Tibial artery (tissue), 4 donors: ENCODE data around the gene TRPV3.
A peak's percentile ranks its signal among the peaks of the same experiment; 100 is the strongest.
"Not testable (repeated sequence)": the region's sequence is repeated elsewhere in the genome, so short reads cannot be mapped to it uniquely, and the experiment has no call there.

Experiments used
- DNase-seq, 2 donors: peaks; one replicate each; pipeline ENCODE4 v3.0.0-alpha.2; 2019
- H3K27ac ChIP-seq, 2 donors: fragments of 200-600 bp; sonication (generic) in 1 of 2; 1 replicate in 1 of 2; 2 replicates in 1 of 2; pipeline ENCODE4 v1.5.1; 2018 to 2019; ENCODE audit warnings: mild to moderate bottlenecking in 1 of 2
- H3K27me3 ChIP-seq, 2 donors: fragments of 200-600 bp; sonication (generic) in 1 of 2; one replicate each; pipeline versions ENCODE4 v1.5.1 to v1.6.0; 2016 to 2019
- H3K36me3 ChIP-seq, 3 donors: fragments of 200-600 bp; sonication (generic) in 2 of 3; one replicate each; pipeline ENCODE4 v1.5.1; 2016 to 2019; ENCODE audit warnings: mild to moderate bottlenecking in 2 of 3
- H3K4me1 ChIP-seq, 4 donors: fragments of 200-600 bp; sonication (generic) in 2 of 4; 1 replicate in 3 of 4; 2 replicates in 1 of 4; pipeline ENCODE4 v1.5.1; 2016 to 2019
- H3K4me3 ChIP-seq, 2 donors: fragments of 200-600 bp; sonication (generic) in 1 of 2; 1 replicate in 1 of 2; 2 replicates in 1 of 2; pipeline ENCODE4 v1.5.1; 2018 to 2019; ENCODE audit warnings: mild to moderate bottlenecking in 2 of 2
- H3K9me3 ChIP-seq, 3 donors: fragments of 200-600 bp; sonication (generic) in 1 of 3; one replicate each; pipeline ENCODE4 v1.5.1; 2016 to 2019
- intact Hi-C: fragments of 100-400 bp; cut with DNase I; formaldehyde crosslinking; loops from one replicate; pipeline ENCODE4 v1.15.0; 2023; ENCODE audit warnings: low total_unique reads
- TF ChIP-seq, protein P1 (sequence below), 2 experiments: fragments of 200-600 bp in 1 of 2; fragments of 450-650 bp in 1 of 2; IDR thresholded peaks; one replicate each; pipeline ENCODE4 v1.5.1; 2017 to 2019; ENCODE audit warnings: antibody characterized with exemption in 2 of 2, mild to moderate bottlenecking in 1 of 2, moderate library complexity in 1 of 2

Gene TRPV3

DNA sequence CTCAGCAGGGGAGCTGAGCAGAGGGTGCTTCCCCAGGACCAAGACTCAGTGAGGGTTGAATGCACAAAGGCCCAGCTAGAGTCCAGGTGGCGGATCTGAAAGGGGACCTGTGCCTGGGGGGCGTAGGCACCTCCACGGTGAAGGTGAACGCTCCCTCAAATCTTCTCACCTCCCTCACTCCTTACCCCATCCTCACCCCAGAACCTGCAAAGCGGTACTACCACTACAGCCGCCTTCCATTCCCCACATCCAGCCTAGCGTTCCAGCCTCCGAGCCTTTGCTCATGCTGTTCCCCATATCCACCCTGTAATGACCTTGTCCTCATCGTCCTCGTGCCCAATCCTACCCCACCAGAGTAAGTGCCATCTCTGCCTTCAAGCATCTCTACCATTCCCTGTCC, 30.6 kb downstream of the TRPV3 start:
- peak in 1 of 2 donors; percentile 53 for DNase-seq

DNA sequence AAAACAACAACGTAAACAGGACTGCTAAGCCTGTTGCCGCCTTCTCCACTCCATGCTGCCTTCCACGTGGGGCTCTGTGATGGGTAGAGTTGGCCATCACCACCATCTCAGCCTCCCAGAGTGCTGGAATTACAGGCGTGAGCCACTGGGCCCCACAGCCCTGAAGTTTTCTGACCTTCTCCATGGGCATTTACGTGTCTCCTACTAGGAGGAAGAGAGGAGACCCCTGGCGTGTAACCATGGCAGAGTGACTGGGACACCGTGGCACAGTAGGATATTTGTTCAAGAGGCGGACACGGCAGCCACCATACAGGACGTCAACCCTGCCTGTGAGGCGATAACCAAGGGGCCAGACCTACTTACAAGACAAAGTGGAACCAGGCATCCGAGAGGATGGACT, 31.1 kb downstream of the TRPV3 start:
- Histone ChIP-seq H3K4me3 (no peak overlapping the region), H3K27me3 (peaks cover 0 to 24% of the 10 kb centered on the region in 2 donors), H3K27ac (no peak overlapping the region), H3K4me1 (no peaks in the 10 kb centered on the region), H3K36me3 (no peaks in the 10 kb centered on the region), H3K9me3 (no peaks in the 10 kb centered on the region)
- TF ChIP-seq, protein P1, sequence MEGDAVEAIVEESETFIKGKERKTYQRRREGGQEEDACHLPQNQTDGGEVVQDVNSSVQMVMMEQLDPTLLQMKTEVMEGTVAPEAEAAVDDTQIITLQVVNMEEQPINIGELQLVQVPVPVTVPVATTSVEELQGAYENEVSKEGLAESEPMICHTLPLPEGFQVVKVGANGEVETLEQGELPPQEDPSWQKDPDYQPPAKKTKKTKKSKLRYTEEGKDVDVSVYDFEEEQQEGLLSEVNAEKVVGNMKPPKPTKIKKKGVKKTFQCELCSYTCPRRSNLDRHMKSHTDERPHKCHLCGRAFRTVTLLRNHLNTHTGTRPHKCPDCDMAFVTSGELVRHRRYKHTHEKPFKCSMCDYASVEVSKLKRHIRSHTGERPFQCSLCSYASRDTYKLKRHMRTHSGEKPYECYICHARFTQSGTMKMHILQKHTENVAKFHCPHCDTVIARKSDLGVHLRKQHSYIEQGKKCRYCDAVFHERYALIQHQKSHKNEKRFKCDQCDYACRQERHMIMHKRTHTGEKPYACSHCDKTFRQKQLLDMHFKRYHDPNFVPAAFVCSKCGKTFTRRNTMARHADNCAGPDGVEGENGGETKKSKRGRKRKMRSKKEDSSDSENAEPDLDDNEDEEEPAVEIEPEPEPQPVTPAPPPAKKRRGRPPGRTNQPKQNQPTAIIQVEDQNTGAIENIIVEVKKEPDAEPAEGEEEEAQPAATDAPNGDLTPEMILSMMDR (IDR thresholded peaks at IDR 0.05) = no peak
- no peak for DNase-seq
- intact Hi-C loops = no loop called here

More for the DNA sequence above, 30.6 kb downstream of the TRPV3 start:
- intact Hi-C loops = no loop called here
- Histone ChIP-seq H3K36me3 (no peaks in the 10 kb centered on the region), H3K4me1 (no peaks in the 10 kb centered on the region), H3K9me3 (no peaks in the 10 kb centered on the region), H3K27ac (no peak overlapping the region), H3K27me3 (peaks cover 0 to 28% of the 10 kb centered on the region in 2 donors), H3K4me3 (no peak overlapping the region)
- TF ChIP-seq, protein P1 (IDR thresholded peaks at IDR 0.05) = no peak

DNA sequence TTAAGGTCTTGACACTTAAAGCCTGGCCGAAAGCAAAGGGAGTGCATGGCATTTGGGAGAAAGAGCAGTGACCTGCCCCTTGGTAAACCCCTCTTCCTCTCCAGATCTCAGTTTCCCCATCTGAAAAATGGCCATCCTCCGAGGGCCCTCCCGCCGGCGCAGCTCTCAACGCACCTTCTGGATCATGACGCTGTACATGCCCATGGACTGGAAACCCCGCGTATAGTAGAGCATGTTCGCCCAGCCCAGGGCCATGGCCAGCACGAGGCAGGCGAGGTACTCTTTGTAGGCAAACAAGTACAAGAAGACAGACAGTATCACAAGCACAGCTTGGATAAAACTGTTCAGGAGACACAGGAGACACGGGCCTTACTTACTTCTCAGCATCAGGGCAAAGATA, 33.6 kb downstream of the TRPV3 start:
- Histone ChIP-seq H3K27me3 (peaks cover 0 to 10% of the 10 kb centered on the region in 2 donors), H3K9me3 (no peaks in the 10 kb centered on the region), H3K4me3 (no peak overlapping the region), H3K27ac (no peak overlapping the region), H3K4me1 (no peaks in the 10 kb centered on the region), H3K36me3 (no peaks in the 10 kb centered on the region)
- intact Hi-C loops = no loop called here
- DNase-seq = peak in 1 of 2 donors; percentile 49
- TF ChIP-seq, protein P1 (IDR thresholded peaks at IDR 0.05) = no peak

DNA sequence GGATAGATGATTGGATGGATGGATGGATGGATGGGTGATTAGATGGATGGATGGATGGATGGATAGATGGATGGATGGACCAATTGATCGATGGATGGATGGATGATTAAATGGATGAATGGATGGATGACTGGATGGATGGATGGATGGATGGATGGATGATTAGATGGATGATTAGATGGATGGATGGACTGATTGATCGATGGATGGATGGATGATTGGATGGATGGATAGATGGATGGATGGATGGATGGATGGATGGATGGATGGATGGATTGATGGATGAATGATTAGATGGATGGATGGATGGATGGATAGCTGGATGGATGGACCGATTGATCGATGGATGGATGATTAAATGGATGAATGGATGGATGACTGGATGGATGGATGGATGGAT, 38.1 kb downstream of the TRPV3 start:
- intact Hi-C loops, H3K27ac ChIP-seq, H3K9me3 ChIP-seq, H3K4me1 ChIP-seq, H3K27me3 ChIP-seq, H3K4me3 ChIP-seq, H3K36me3 ChIP-seq, DNase-seq: not testable (repeated sequence)

DNA sequence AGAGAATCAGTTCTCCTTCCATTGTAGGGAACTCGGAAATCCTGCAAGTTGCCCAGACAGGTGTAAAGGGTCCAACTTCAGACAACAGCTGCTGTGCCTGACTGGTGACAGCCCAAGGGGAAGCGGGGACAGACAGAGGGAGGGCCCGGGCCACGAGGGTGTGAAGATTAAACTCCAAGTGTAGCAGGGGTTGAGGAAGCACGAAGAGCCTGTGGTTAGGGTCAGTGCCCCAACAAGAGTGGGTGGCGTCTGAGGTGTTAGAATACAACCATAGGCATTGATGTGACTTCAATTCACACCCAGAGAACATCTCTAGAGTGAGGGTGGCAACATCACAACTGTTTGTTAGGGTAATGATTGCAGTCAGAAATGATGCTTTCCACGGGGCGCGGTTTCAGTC, 42.7 kb downstream of the TRPV3 start:
- Histone ChIP-seq H3K4me1 (peaks cover 0 to 22% (median 16%) of the 10 kb centered on the region in 4 donors), H3K36me3 (no peaks in the 10 kb centered on the region), H3K27me3 (no peaks in the 10 kb centered on the region), H3K9me3 (no peaks in the 10 kb centered on the region), H3K27ac (no peak overlapping the region), H3K4me3 (no peak overlapping the region)
- TF ChIP-seq, protein P1 (IDR thresholded peaks at IDR 0.05) = no peak
- intact Hi-C loops = no loop called here
- DNase-seq = no peak

DNA sequence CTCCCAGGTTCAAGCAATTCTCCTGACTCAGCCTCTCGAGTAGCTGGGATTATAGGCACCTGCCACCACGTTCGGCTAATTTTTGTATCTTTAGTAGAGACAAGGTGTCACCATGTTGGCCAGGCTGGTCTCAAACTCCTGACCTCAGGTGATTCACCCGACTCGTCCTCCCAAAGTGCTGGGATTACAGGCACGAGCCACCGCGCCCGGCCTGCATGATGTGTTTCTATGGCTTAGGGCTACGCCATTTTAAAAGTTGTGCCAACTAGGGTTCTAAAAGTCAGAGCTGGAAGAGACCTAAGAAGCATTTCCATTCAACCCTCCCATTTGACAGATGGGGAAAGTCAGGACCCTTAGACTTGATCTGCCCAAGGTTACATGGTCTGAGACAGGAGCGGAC, 43.4 kb downstream of the TRPV3 start:
- H3K27ac ChIP-seq, H3K4me3 ChIP-seq, H3K36me3 ChIP-seq, DNase-seq, H3K9me3 ChIP-seq, intact Hi-C loops, H3K27me3 ChIP-seq: not testable (repeated sequence)
- H3K4me1 ChIP-seq = peaks cover 0 to 22% (median 16%) of the 10 kb centered on the region in 4 donors
